D721Med (cell line): ENCODE results near the gene CHCHD5.

Experiments
- DNase-seq: peaks from one replicate; pipeline ENCODE4 v3.0.0; 2011; ENCODE audit warnings: low spot score; ENCODE audit not compliant: insufficient read length
- FAIRE-seq: peaks from 2 replicates; lab custom pipeline; 2011; peaks lifted over from hg19 to GRCh38; lab: Jason Lieb, UNC
- CTCF ChIP-seq: IDR thresholded peaks from 2 replicates; pipeline ENCODE4 v1.5.1; 2012; ENCODE audit warnings: mild to moderate bottlenecking, control low read depth; ENCODE audit not compliant: insufficient read depth; ENCODE audit errors: missing control alignments

Gene CHCHD5

GRCh38 chr2:112626604-112627059, 42.2 kb downstream of the CHCHD5 start:
- FAIRE-seq (no peak), DNase-seq (peak; percentile 53)
- peak; percentile 76 for TF ChIP-seq CTCF

- no peak for TF ChIP-seq CTCF
- FAIRE-seq (no peak), DNase-seq (no peak)
Observed at GRCh38 chr2:112627060-112628040, 42.9 kb downstream of the CHCHD5 start.

- no peak for FAIRE-seq
- no peak for TF ChIP-seq CTCF
- no peak for DNase-seq
Observed at GRCh38 chr2:112629224-112629623, 44.8 kb downstream of the CHCHD5 start.

GRCh38 chr2:112629823-112630222, 45.4 kb downstream of the CHCHD5 start:
- no peak for FAIRE-seq
- TF ChIP-seq CTCF, result no peak
- no peak for DNase-seq

- TF ChIP-seq CTCF, result no peak
- no peak for FAIRE-seq
- DNase-seq, result no peak
Observed at GRCh38 chr2:112630268-112630667, 45.9 kb downstream of the CHCHD5 start.

DNA sequence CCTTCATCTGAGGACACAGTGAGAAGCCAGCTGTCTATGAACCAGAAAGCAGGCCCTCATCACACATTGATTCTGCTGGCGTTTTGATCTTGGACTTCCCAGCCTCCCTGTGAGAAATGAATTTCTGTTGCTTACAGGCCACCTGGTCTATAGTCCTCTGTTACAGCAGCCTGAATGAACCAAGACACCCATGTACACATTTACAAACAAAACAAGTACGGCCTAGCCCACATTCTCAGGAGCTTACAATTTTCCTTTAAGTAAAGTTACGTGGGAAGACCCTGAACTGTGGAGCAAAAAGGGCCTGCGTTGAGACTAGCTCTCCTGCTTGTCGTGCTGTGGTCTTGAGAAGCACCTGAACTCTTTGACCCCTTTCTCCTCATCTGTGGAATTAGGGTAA, 49.3 kb downstream of the CHCHD5 start:
- FAIRE-seq, result no peak
- DNase-seq, result no peak
- TF ChIP-seq CTCF, result no peak
